Esophagus squamous epithelium (tissue), 4 donors: ENCODE measurements around the gene NBL1.

Experiments used
- POLR2A ChIP-seq, 4 donors: fragments of 450-650 bp; IDR thresholded peaks; one replicate each; pipeline ENCODE4 v1.6.1; 2017; ENCODE audit warnings: antibody characterized with exemption in 4 of 4, mild to moderate bottlenecking in 4 of 4, moderate library complexity in 3 of 4
- TF ChIP-seq, protein P1 (sequence below), 6 experiments: fragments of 450-650 bp in 4 of 6; fragments of 200-600 bp in 2 of 6; sonication (generic) in 2 of 6; IDR thresholded peaks; one replicate each; pipeline ENCODE4 v1.5.1; 2016 to 2019; ENCODE audit warnings: antibody characterized with exemption in 6 of 6, mild to moderate bottlenecking in 4 of 6, moderate library complexity in 4 of 6

DNA sequence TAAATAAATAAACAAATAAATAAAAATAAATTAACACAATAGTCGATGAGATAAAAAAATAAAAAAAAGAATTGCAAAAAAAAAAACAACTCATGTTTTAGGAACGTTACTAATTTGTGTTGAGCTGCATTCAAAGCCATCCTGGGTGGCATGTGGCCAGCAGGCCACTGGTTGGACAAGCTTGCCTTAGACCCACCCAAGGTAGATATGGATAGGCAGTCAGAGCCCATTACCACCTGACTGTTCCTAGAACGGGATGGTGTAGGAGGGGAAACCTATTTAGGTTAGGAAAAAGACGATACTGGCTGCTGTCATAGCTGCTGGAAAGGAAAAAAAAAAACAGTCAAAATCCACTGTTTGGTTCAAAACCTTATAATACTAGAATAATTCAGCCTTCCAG lies 61.4 kb downstream of the NBL1 start:
- TF ChIP-seq, protein P1, sequence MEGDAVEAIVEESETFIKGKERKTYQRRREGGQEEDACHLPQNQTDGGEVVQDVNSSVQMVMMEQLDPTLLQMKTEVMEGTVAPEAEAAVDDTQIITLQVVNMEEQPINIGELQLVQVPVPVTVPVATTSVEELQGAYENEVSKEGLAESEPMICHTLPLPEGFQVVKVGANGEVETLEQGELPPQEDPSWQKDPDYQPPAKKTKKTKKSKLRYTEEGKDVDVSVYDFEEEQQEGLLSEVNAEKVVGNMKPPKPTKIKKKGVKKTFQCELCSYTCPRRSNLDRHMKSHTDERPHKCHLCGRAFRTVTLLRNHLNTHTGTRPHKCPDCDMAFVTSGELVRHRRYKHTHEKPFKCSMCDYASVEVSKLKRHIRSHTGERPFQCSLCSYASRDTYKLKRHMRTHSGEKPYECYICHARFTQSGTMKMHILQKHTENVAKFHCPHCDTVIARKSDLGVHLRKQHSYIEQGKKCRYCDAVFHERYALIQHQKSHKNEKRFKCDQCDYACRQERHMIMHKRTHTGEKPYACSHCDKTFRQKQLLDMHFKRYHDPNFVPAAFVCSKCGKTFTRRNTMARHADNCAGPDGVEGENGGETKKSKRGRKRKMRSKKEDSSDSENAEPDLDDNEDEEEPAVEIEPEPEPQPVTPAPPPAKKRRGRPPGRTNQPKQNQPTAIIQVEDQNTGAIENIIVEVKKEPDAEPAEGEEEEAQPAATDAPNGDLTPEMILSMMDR (IDR thresholded peaks at IDR 0.05): no peak
- no peak for TF ChIP-seq POLR2A (IDR thresholded peaks at IDR 0.05)
